Natural killer cell (primary cell): ENCODE data around the gene GPR155. TPM values are rescaled to one million over a fixed set of nuclear protein-coding genes. Genes with fewer than 3 reads are reported as not detected.

Source experiments
- ATAC-seq, 3 donors: fragments of 150-1000 bp in 2 of 3; fragments of 200-7000 bp in 1 of 3; cut with Tn5 transposase; 1 replicate in 1 of 3; 2 replicates in 2 of 3; pipeline ENCODE4 v1.10.0; 2021; ENCODE audit warnings: mild to moderate bottlenecking in 2 of 3, moderate library complexity in 2 of 3
- DNase-seq, 2 donors: peaks; one replicate each; pipeline versions ENCODE4 v3.0.0 to v3.0.0-alpha.2; 2013 to 2021; ENCODE audit warnings: mixed read lengths in 1 of 2
- H3K27ac ChIP-seq: one replicate; pipeline ENCODE4 v1.5.1; 2013; ENCODE audit warnings: mild to moderate bottlenecking, low read length
- H3K27me3 ChIP-seq: one replicate; pipeline ENCODE4 v1.6.1; 2013; ENCODE audit warnings: low read length; ENCODE audit not compliant: control insufficient read depth, insufficient read depth
- H3K36me3 ChIP-seq: one replicate; pipeline ENCODE4 v1.6.1; 2013; ENCODE audit warnings: low read length; ENCODE audit not compliant: control insufficient read depth, insufficient read depth
- H3K4me1 ChIP-seq: one replicate; pipeline ENCODE4 v1.6.1; 2013; ENCODE audit warnings: low read length; ENCODE audit not compliant: control insufficient read depth, insufficient read depth
- H3K4me3 ChIP-seq: one replicate; pipeline ENCODE4 v1.5.1; 2013; ENCODE audit warnings: low read length
- H3K9me3 ChIP-seq: one replicate; pipeline ENCODE4 v1.6.1; 2013; ENCODE audit warnings: low read length; ENCODE audit not compliant: control insufficient read depth, insufficient read depth
- H3K27ac Mint-ChIP-seq, 2 donors: one replicate each; pipeline ENCODE4 v1.8.0; 2022; ENCODE audit warnings: mild to moderate bottlenecking in 2 of 2, mixed read lengths in 2 of 2, moderate library complexity in 1 of 2
- H3K27me3 Mint-ChIP-seq, 2 donors: one replicate each; pipeline ENCODE4 v1.8.0; 2022; ENCODE audit warnings: low read depth in 2 of 2, mixed read lengths in 2 of 2
- H3K36me3 Mint-ChIP-seq: one replicate; pipeline ENCODE4 v1.8.0; 2022; ENCODE audit warnings: mixed read lengths
- H3K4me1 Mint-ChIP-seq, 2 donors: one replicate each; pipeline ENCODE4 v1.8.0; 2022; ENCODE audit warnings: mixed read lengths in 2 of 2
- H3K4me3 Mint-ChIP-seq: one replicate; pipeline ENCODE4 v1.8.0; 2022; ENCODE audit warnings: mild to moderate bottlenecking, moderate library complexity, mixed read lengths
- H3K9me3 Mint-ChIP-seq, 2 donors: one replicate each; pipeline ENCODE4 v1.8.0; 2022; ENCODE audit warnings: mixed read lengths in 2 of 2
- CTCF ChIP-seq: fragments of 200-600 bp; IDR thresholded peaks from one replicate; pipeline ENCODE4 v1.8.0; 2022; ENCODE audit warnings: antibody characterized with exemption
- WGBS: methylation state at CpG from one replicate; pipeline ENCODE4 v1.1.7; 2013; ENCODE audit warnings: missing lambda C conversion rate; ENCODE audit not compliant: insufficient coverage; 5-methylcytosine and 5-hydroxymethylcytosine counted together
- intact Hi-C: fragments of 100-400 bp; cut with micrococcal nuclease; formaldehyde crosslinking; loops from one replicate; pipeline ENCODE4 v1.14.2; 2022
- total RNA-seq, 4 donors: library from RNA; stranded (reverse); fragments of 120-200 nt in 1 of 4; gene quantifications; one replicate each; pipeline versions ENCODE4 v1.2.3 to v1.2.4, GENCODE V29; 2013 to 2022

Gene GPR155
- total RNA-seq, 3 donors from 2014 or later (not counting 1 experiment from before 2014, with no cell fraction given): 3.6 to 11.4 (median 4.4) TPM

- Histone ChIP-seq H3K4me1 (no peaks in the 10 kb centered on the region), H3K27ac (no peak overlapping the region), H3K36me3 (no peaks in the 10 kb centered on the region), H3K27me3 (no peaks in the 10 kb centered on the region), H3K4me3 (no peak overlapping the region), H3K9me3 (no peaks in the 10 kb centered on the region)
- Mint-ChIP-seq H3K27me3 (peaks cover 0 to 2% of the 10 kb centered on the region in 2 donors), H3K4me3 (no peak overlapping the region), H3K4me1 (no peaks in the 10 kb centered on the region), H3K27ac (no peak overlapping the region), H3K9me3 (no peaks in the 10 kb centered on the region), H3K36me3 (no peaks in the 10 kb centered on the region)
- no peak for DNase-seq
- intact Hi-C loops: no loop called here
- 94% methylated on average over 3 of the region's 3 CpGs for WGBS
- no peak for TF ChIP-seq CTCF
- no peak for ATAC-seq
These were observed 16.5 kb upstream of the GPR155 start for GRCh38 chr2:174503161-174503809.

- no peak for TF ChIP-seq CTCF
These were observed 12.5 kb upstream of the GPR155 start for GRCh38 chr2:174499371-174499770.

GRCh38 chr2:174495365-174496012 is 8.7 kb upstream of the GPR155 start:
- TF ChIP-seq CTCF: no peak
- no peaks in the 10 kb centered on the region for H3K9me3 Mint-ChIP-seq
- Histone ChIP-seq H3K4me1 (peaks cover 24% of the 10 kb centered on the region), H3K9me3 (no peaks in the 10 kb centered on the region), H3K27me3 (no peaks in the 10 kb centered on the region), H3K4me3 (no peak overlapping the region), H3K36me3 (no peaks in the 10 kb centered on the region), H3K27ac (peak overlapping the region; percentile 96)
- no peak for ATAC-seq
- no peak for DNase-seq
- H3K27ac Mint-ChIP-seq: no peak overlapping the region
- WGBS: 96% methylated on average over 5 of the region's 5 CpGs
- peaks cover 0 to 2% of the 10 kb centered on the region in 2 donors for H3K27me3 Mint-ChIP-seq
- no peak overlapping the region for H3K4me3 Mint-ChIP-seq
- peaks cover 25 to 31% of the 10 kb centered on the region in 2 donors for H3K4me1 Mint-ChIP-seq
- intact Hi-C loops: no loop called here
- H3K36me3 Mint-ChIP-seq: no peaks in the 10 kb centered on the region

More at GRCh38 chr2:174499371-174499770, 12.5 kb upstream of the GPR155 start:
- H3K27me3 ChIP-seq: no peaks in the 10 kb centered on the region
- H3K27me3 Mint-ChIP-seq: peaks cover 0 to 2% of the 10 kb centered on the region in 2 donors
- H3K4me3 ChIP-seq: no peak overlapping the region
- H3K4me3 Mint-ChIP-seq: no peak overlapping the region
- WGBS: 95% methylated on average over 4 of the region's 5 CpGs
- H3K27ac Mint-ChIP-seq: no peak overlapping the region
- intact Hi-C loops: no loop called here
- no peak for ATAC-seq
- no peaks in the 10 kb centered on the region for H3K9me3 Mint-ChIP-seq
- H3K36me3 Mint-ChIP-seq: no peaks in the 10 kb centered on the region
- DNase-seq: no peak
- H3K9me3 ChIP-seq: no peaks in the 10 kb centered on the region
- H3K4me1 Mint-ChIP-seq: no peaks in the 10 kb centered on the region
- H3K36me3 ChIP-seq: no peaks in the 10 kb centered on the region
- H3K4me1 ChIP-seq: peaks cover 4% of the 10 kb centered on the region
- no peak overlapping the region for H3K27ac ChIP-seq
